ENCODE measurements around the gene EXOC3. TPM values are rescaled to one million over a fixed set of nuclear protein-coding genes. Genes with fewer than 3 reads are reported as not detected.

The EXOC3 gene
- total RNA-seq, 1 experiment from 2014 or later, result 52.4 TPM

GRCh38 chr5:500491-500890 lies 57.5 kb downstream of the EXOC3 start:
- H3K27ac ChIP-seq (ENCODE audit: low read depth, low read length), result no peak overlapping the region
- TF ChIP-seq EZH2phosphoT487 (IDR thresholded peaks at IDR 0.05; ENCODE audit: borderline replicate concordance) (no peak), CEBPB (IDR thresholded peaks at IDR 0.05; ENCODE audit: low read depth) (no peak), ZNF274 (IDR thresholded peaks at IDR 0.05; ENCODE audit: low read depth, low read length) (no peak), EZH2 (IDR thresholded peaks at IDR 0.05) (no peak), JUND (IDR thresholded peaks at IDR 0.05) (no peak), SP1 (IDR thresholded peaks at IDR 0.05; ENCODE audit: low read depth) (no peak), ELF1 (IDR thresholded peaks at IDR 0.05; ENCODE audit: borderline replicate concordance, low read depth) (no peak), CBX3 (IDR thresholded peaks at IDR 0.05; ENCODE audit: low read depth) (no peak), POLR2A (IDR thresholded peaks at IDR 0.05; ENCODE audit: borderline replicate concordance, extremely low read depth, insufficient read depth, insufficient read length) (no peak), CTCF (IDR thresholded peaks at IDR 0.05 in 2 of 3, conservative IDR thresholded peaks at IDR 0.05 in 1 of 3; ENCODE audit: borderline replicate concordance in 1 of 3, insufficient read depth in 1 of 3, low read depth in 2 of 3, low read length in 2 of 3) (no peak)
- no peak for DNase-seq (ENCODE audit: low read depth, low spot score)
- no peaks in the 10 kb centered on the region for H3K79me2 ChIP-seq (ENCODE audit: insufficient read depth, low read length)
- H3K9me2 ChIP-seq (ENCODE audit: insufficient read depth), result no peaks in the 10 kb centered on the region
- H3K4me2 ChIP-seq (ENCODE audit: low read length), result no peak overlapping the region
- no peak overlapping the region for H3K4me3 ChIP-seq (replicated peaks in 1 of 2; ENCODE audit: low read depth in 1 of 2, low read length in 2 of 2)
- H3K36me3 ChIP-seq (ENCODE audit: control insufficient read depth in 1 of 2, insufficient read depth in 2 of 2, low read length in 2 of 2), result no peaks in the 10 kb centered on the region
- intact Hi-C loops (cut with micrococcal nuclease), result no loop called here
- H2AFZ ChIP-seq (ENCODE audit: low read depth, low read length, poor library complexity, severe bottlenecking), result no peak overlapping the region
- ChIA-PET CTCF (no interaction called here), RAD21 (ENCODE audit: low non-redundant PET in 1 of 2, low total read pairs in 2 of 2, uncharacterized antibody in 2 of 2, unreplicated experiment in 2 of 2) (no interaction called here), POLR2A (interaction anchor here (0.6 kb wide), 1 partner anchor 27 kb away, joined by 5 read pairs; no protein-coding TSS in a partner anchor)
- no peaks in the 10 kb centered on the region for H4K20me1 ChIP-seq (ENCODE audit: insufficient read depth)
- H3K4me1 ChIP-seq (ENCODE audit: control insufficient read depth in 1 of 2, insufficient read depth in 2 of 2, low read length in 2 of 2), result no peaks in the 10 kb centered on the region
- H3K27me3 ChIP-seq (ENCODE audit: insufficient read depth, low read length), result no peaks in the 10 kb centered on the region
- no peak overlapping the region for H3K9ac ChIP-seq (ENCODE audit: low read length)
- no TSS peak for BruUV-seq (replicated peaks)
- H3K9me3 ChIP-seq (ENCODE audit: control insufficient read depth in 1 of 2, insufficient read depth in 1 of 2, low read depth in 1 of 2, low read length in 2 of 2), result no peaks in the 10 kb centered on the region
- ATAC-seq, result no peak
